Measurements from ENCODE around the gene LRRC36. TPM values are rescaled to one million over a fixed set of nuclear protein-coding genes. Genes with fewer than 3 reads are reported as not detected.

The LRRC36 gene
- total and polyA plus RNA-seq, 2 of the 8 experiments (the other 6 are each of a cell fraction or from before 2014, with no cell fraction given), result 0.15 TPM; not detected in 1

GRCh38 chr16:67419931-67420330 lies 93.3 kb downstream of the LRRC36 start:
- no peaks in the 10 kb centered on the region; a peak in 2 of 7 replicates for H3K27me3 ChIP-seq (replicated peaks in 1 of 4; ENCODE audit: control insufficient read depth in 3 of 4, extremely low read depth in 1 of 4, insufficient read depth in 3 of 4, low read length in 3 of 4)
- H3K4me1 ChIP-seq (replicated peaks in 1 of 4; ENCODE audit: control insufficient read depth in 3 of 4, insufficient read depth in 4 of 4, low read length in 3 of 4), result peaks cover 9 to 23% (median 19%) of the 10 kb centered on the region in 4 experiments; a peak in 6 of 7 replicates
- no peak overlapping the region for H3K4me2 ChIP-seq (ENCODE audit: insufficient read depth in 1 of 2, low read depth in 2 of 2, low read length in 2 of 2)
- DNase-seq (ENCODE audit: low read depth in 1 of 2, low spot score in 2 of 2) (no peak), FAIRE-seq (no peak)
- no peak overlapping the region for H2BK20ac ChIP-seq (ENCODE audit: low read length)
- 0 out of 2 replicates have a peak overlapping the region, but pooled peaks have one; percentile 94 for H2BK12ac ChIP-seq (ENCODE audit: low read depth, low read length)
- H3K9ac ChIP-seq (replicated peaks in 1 of 4; ENCODE audit: extremely low read depth in 1 of 4, low read depth in 3 of 4, low read length in 3 of 4), result no peak overlapping the region
- no peak overlapping the region for H3K14ac ChIP-seq (ENCODE audit: insufficient read length)
- H4K20me1 ChIP-seq (replicated peaks in 1 of 2; ENCODE audit: control insufficient read depth in 1 of 2, insufficient read depth in 2 of 2, low read length in 2 of 2), result no peaks in the 10 kb centered on the region
- H3K4me3 ChIP-seq (ENCODE audit: extremely low read depth in 1 of 4, insufficient read depth in 2 of 4, low read depth in 3 of 4, low read length in 4 of 4), result no peak overlapping the region
- H3K18ac ChIP-seq (ENCODE audit: extremely low read depth, low read length), result no peak overlapping the region
- no peak overlapping the region for H3K4ac ChIP-seq (replicated peaks; ENCODE audit: insufficient read length, low read depth, low read length)
- 86% methylated on average over 3 of the region's 3 CpGs; no CpG with 5 or more reads in 1 of the 2 experiments for WGBS, 2 experiments (ENCODE audit: extremely low coverage in 1 of 2, insufficient coverage in 1 of 2, insufficient read length in 1 of 2, insufficient replicate concordance in 2 of 2, low coverage in 1 of 2, low lambda C conversion rate in 2 of 2, missing lambda C conversion rate in 1 of 2)
- H3K56ac ChIP-seq (replicated peaks; ENCODE audit: insufficient read length, low read depth, low read length), result no peak overlapping the region
- H3K23me2 ChIP-seq (ENCODE audit: low read depth, low read length), result peaks cover 4% of the 10 kb centered on the region; the same call in 1 of the 2 replicates
- no peaks in the 10 kb centered on the region for H3K9me3 ChIP-seq (ENCODE audit: insufficient read depth in 2 of 2, low read depth in 1 of 2, low read length in 1 of 2)
- no peak overlapping the region for H2AFZ ChIP-seq (ENCODE audit: low read length)
- H2BK120ac ChIP-seq (replicated peaks; ENCODE audit: low read depth, low read length), result no peak overlapping the region
- no peak overlapping the region for H4K5ac ChIP-seq (ENCODE audit: insufficient read length, low read depth, low read length)
- no peak overlapping the region for H3K27ac ChIP-seq (ENCODE audit: low read depth, low read length)
- H4K91ac ChIP-seq (replicated peaks; ENCODE audit: insufficient read length, low read length), result no peak overlapping the region
- TF ChIP-seq RFX5 (IDR thresholded peaks at IDR 0.05; ENCODE audit: borderline replicate concordance, low read depth, low read length) (no peak), CREB1 (IDR thresholded peaks at IDR 0.05) (peak; percentile 63), RNF2 (IDR thresholded peaks at IDR 0.05; ENCODE audit: borderline replicate concordance, low read depth, low read length, missing control alignments, poor library complexity, severe bottlenecking) (no peak), ASH2L (IDR thresholded peaks at IDR 0.05; ENCODE audit: low read length) (no peak), TEAD4 (IDR thresholded peaks at IDR 0.05; ENCODE audit: low read depth, low read length) (0 out of 2 replicates have a peak, but pooled peaks have one; percentile 33), CTCF (IDR thresholded peaks at IDR 0.05; ENCODE audit: control extremely low read depth in 1 of 3, insufficient read depth in 1 of 3, low read depth in 1 of 3, low read length in 3 of 3) (peak; percentile 29 to 56 (median 52)), KDM1A (IDR thresholded peaks at IDR 0.05; ENCODE audit: borderline replicate concordance, low read length) (peak; percentile 25; the same call in 1 of the 2 replicates)
- ChIA-PET POLR2A (ENCODE audit: partially characterized antibody) (no interaction called here), CTCF (ENCODE audit: partially characterized antibody) (interaction anchor here (0.6 to 24.6 kb wide), 7 partner anchors 8 to 117 kb away, joined by 3 to 476 read pairs (median 48); partner anchors contain the start of gene TPPP3)
- no peaks in the 10 kb centered on the region; the same call in 1 of the 2 replicates for H3K79me1 ChIP-seq (ENCODE audit: low read depth, low read length)
- no peak overlapping the region for H2AK5ac ChIP-seq (ENCODE audit: low read depth, low read length)
- no peak overlapping the region for H2BK15ac ChIP-seq (ENCODE audit: low read length)
- no peak overlapping the region for H2BK5ac ChIP-seq (ENCODE audit: low read depth, low read length)
- H3K36me3 ChIP-seq (ENCODE audit: control insufficient read depth in 2 of 4, insufficient read depth in 4 of 4, low read length in 3 of 4), result no peaks in the 10 kb centered on the region
- no peaks in the 10 kb centered on the region for H3K79me2 ChIP-seq (ENCODE audit: control insufficient read depth in 1 of 2, insufficient read depth in 2 of 2, low read length in 2 of 2)
- no peak overlapping the region for H3K23ac ChIP-seq (ENCODE audit: insufficient read length)
- H4K8ac ChIP-seq (ENCODE audit: extremely low read depth, insufficient read depth, low read length), result no peak overlapping the region
